WTC11 (cell line): ENCODE data around the gene EP400.

Experiments
- ARID4B ChIP-seq: sonication (generic); formaldehyde crosslinking; IDR thresholded peaks from 2 replicates; pipeline ENCODE4 v1.8.0; 2023; ENCODE audit warnings: missing genetic modification reagents, mild to moderate bottlenecking, borderline replicate concordance
- ATF3 ChIP-seq: sonication (generic); formaldehyde crosslinking; conservative IDR thresholded peaks from 2 replicates; pipeline ENCODE4 v1.8.1; 2022; ENCODE audit warnings: mild to moderate bottlenecking, missing genetic modification reagents
- CREM ChIP-seq: sonication (generic); formaldehyde crosslinking; IDR thresholded peaks from 2 replicates; pipeline ENCODE4 v1.8.1; 2022; ENCODE audit warnings: mild to moderate bottlenecking, missing genetic modification reagents, moderate library complexity
- CTCF ChIP-seq: fragments of 200-600 bp; IDR thresholded peaks from 2 replicates; pipeline ENCODE4 v1.8.0; 2022; ENCODE audit warnings: antibody characterized with exemption
- E2F4 ChIP-seq: sonication (generic); formaldehyde crosslinking; IDR thresholded peaks from 2 replicates; pipeline ENCODE4 v1.8.1; 2022; ENCODE audit warnings: low read depth, mild to moderate bottlenecking, moderate library complexity, missing genetic modification reagents, borderline replicate concordance
- ETV6 ChIP-seq: sonication (generic); formaldehyde crosslinking; IDR thresholded peaks from 2 replicates; pipeline ENCODE4 v1.8.1; 2022; ENCODE audit warnings: mild to moderate bottlenecking, missing genetic modification reagents
- NR1H2 ChIP-seq: sonication (generic); formaldehyde crosslinking; IDR thresholded peaks from 2 replicates; pipeline ENCODE4 v1.9.0; 2021; ENCODE audit warnings: mild to moderate bottlenecking, moderate library complexity, missing genetic modification reagents

GRCh38 chr12:132024758-132025157, 75.0 kb downstream of the EP400 start:
- no peak for TF ChIP-seq NR1H2
- TF ChIP-seq ARID4B = no peak
- TF ChIP-seq ETV6 (CRISPR knock-in tag) = no peak
- TF ChIP-seq CTCF = no peak
- no peak for TF ChIP-seq E2F4
- TF ChIP-seq ATF3 (CRISPR knock-in tag) = no peak
- no peak for TF ChIP-seq CREM
